GM10847 (cell line): ENCODE results near the gene MAP6.

Source experiments
- POLR2A ChIP-seq: IDR thresholded peaks from 2 replicates; pipeline ENCODE4 v1.6.1; 2011; ENCODE audit not compliant: insufficient read length; ENCODE audit errors: extremely low read depth

Gene MAP6

GRCh38 chr11:75625991-75626888 is 42.6 kb downstream of the MAP6 start:
- TF ChIP-seq POLR2A: no peak

GRCh38 chr11:75625021-75625420 is 43.8 kb downstream of the MAP6 start:
- TF ChIP-seq POLR2A: no peak

GRCh38 chr11:75616281-75616680 is 52.6 kb downstream of the MAP6 start:
- no peak for TF ChIP-seq POLR2A

GRCh38 chr11:75615751-75616150 is 53.1 kb downstream of the MAP6 start:
- no peak for TF ChIP-seq POLR2A

GRCh38 chr11:75611823-75612222 is 57.0 kb downstream of the MAP6 start:
- no peak for TF ChIP-seq POLR2A

- no peak for TF ChIP-seq POLR2A
These were observed 62.7 kb downstream of the MAP6 start for GRCh38 chr11:75606099-75606498.

- no peak for TF ChIP-seq POLR2A
These were observed 64.8 kb downstream of the MAP6 start for GRCh38 chr11:75603791-75604736.

- no peak for TF ChIP-seq POLR2A
These were observed 65.9 kb downstream of the MAP6 start for GRCh38 chr11:75602951-75603350.

- no peak for TF ChIP-seq POLR2A
These were observed 67.3 kb downstream of the MAP6 start for GRCh38 chr11:75601494-75601893.

- no peak for TF ChIP-seq POLR2A
These were observed 68.5 kb downstream of the MAP6 start for GRCh38 chr11:75600356-75600755.

GRCh38 chr11:75598900-75599299 is 69.9 kb downstream of the MAP6 start:
- TF ChIP-seq POLR2A: no peak

GRCh38 chr11:75598264-75598663 is 70.6 kb downstream of the MAP6 start:
- TF ChIP-seq POLR2A: no peak

- TF ChIP-seq POLR2A: no peak
These were observed 71.2 kb downstream of the MAP6 start for GRCh38 chr11:75597636-75598035.

GRCh38 chr11:75596914-75597313 is 71.9 kb downstream of the MAP6 start:
- TF ChIP-seq POLR2A: no peak

GRCh38 chr11:75595429-75595828 is 73.4 kb downstream of the MAP6 start:
- no peak for TF ChIP-seq POLR2A

GRCh38 chr11:75594211-75594610 is 74.6 kb downstream of the MAP6 start:
- no peak for TF ChIP-seq POLR2A
